ENCODE measurements around the gene MAPK8.
"Not testable (repeated sequence)": the region's sequence is repeated elsewhere in the genome, so short reads cannot be mapped to it uniquely, and the experiment has no call there.

The MAPK8 gene

DNA sequence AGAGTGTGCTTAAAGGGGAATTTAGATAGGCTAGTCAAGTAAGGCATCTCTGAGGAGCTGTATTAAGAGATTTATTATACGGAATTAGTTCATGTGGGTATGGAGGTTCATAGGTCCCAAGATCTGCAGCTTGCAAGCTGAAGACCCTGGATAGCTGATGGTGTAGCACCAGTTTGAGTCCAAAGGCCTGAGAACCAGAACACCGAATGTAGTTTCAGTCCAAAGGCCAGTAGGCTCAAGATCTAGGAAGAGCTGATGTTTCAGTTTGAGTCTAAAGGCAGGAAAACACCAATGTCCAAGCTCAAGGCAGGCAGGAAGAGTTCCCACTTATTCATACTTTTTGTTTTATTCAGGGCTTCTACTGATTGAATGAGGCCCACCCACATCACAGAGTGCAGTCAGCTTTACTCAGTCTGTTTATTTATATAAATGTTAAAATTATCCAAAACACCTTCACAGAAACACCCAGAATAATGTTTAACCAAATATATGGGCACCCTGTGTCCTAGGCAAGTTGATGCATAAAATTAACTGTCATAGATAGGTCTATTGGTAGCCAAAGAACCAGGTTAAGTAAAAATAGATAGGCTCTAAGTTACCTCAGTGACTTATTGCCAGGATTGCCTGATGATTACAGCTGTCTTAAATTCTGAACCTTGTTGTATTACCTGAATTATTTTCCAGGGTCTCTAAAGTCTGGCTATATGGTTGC lies 83.5 kb downstream of the MAPK8 start:
- DNase-seq = no peak

DNA sequence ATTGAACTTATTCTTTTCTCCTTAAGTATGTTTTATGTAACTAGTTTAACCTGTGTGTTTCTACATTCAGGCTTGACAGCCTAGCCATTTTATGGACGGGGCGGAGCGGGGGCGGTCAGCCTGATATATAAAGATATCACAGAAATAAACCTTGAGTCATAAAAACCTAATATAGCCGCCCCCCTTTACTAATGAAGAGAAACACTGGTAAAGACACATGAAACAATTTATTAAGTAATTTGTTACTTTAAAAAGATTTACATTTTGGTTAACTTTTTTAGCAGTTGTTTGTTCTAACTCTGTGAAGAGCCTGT lies 84.0 kb downstream of the MAPK8 start:
- DNase-seq = no peak

DNA sequence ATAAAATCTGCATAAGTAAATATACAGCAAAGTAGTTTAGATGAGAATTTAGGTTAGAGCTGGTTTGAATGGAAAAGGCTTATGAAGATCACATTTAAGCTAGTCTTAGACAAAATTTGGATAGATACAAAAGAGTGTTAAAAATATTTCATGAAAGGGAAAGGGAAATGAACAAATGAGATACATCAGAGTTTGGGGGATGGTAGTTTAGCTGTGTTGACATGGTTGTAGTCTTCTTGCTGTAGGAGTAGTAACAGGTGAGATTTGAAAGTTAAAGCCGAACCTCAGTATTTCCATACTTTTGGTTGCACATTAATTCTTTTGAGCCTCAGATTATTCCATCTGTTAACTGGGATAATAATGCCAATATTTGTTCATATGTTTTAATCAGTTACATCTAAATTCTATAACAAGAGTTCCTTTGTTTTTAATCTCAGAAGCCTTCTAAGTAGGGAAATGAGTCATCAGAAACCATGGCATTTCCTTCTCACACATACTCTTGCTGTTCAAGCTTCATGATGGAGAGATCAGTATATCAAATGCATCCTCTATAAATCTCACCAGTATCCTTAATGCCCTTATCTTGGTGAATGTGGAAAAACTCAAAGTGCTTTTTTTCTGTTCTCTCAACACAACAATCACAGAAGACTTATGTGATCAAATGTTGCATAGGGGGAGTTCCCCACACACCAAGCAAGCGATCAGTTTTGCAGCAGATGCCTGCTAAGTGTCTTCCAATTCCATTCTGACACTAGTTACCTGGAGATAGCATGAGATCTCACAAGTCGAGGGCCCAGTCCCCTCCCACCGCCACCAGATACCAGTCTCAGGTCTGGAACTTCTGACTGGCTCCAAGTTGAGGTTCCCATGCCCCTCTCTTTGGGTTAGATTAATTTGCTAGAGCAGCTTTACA lies 84.7 kb downstream of the MAPK8 start:
- no peak for DNase-seq

DNA sequence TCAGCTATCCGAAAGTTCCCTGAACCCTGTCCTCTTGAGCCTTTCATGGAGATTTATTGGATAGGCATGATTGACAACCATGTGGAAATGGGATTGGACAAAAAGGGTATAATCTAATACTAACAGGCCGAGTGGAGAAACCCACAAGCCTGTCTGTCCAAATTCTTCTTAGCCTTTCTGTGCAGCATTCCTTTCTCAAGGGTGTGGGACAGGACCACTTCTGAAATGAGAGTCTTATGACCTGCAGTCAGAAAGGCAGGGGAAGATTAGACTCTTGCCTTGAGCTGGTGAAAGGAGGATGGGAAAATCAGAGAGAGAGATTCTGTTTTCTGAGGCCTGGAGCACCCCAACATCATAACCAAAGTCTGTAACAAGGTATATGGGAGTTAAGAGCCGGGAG lies 85.5 kb downstream of the MAPK8 start:
- DNase-seq = no peak

DNA sequence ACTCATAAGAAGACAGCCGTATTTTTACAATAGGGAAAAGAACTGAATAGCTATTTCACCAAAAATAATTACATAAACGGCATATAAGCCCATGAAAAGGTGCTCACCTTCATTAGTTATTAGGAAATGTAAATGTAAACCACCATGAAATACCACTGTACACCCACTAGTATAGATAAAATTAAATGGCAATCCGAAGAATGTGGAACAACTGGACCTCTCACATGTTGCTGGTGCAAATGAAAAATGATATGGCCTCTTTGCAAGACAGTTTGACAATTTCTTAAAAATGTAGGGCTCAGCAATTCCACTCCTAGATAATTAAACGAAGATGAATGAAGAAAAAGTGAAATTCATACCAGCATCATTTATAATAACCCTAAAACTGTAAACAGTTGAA lies 91.8 kb downstream of the MAPK8 start:
- DNase-seq = no peak

DNA sequence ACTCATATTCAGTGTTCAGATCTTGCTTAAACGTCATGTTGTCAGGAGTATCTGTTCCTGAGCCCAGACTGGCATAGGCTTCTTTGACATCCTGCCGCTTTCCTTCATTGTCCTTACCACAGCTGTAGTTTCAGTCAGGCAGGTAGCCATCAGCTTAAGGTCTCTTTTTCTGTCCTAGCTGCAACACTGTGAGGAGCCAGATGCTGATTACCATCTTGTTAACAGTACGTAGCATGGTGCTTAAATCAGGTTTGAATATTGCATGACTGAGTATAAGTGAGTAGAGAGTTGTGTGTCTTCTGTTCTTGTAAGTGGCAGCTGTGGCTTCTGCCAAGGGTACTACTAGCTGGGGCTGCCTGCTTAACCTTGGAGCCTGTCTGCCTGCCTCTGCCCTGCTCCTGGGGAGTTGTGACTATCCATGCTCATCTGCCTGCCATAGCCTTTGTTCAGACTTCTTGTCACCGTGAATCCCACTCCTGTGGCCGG lies 92.6 kb downstream of the MAPK8 start:
- DNase-seq = no peak

DNA sequence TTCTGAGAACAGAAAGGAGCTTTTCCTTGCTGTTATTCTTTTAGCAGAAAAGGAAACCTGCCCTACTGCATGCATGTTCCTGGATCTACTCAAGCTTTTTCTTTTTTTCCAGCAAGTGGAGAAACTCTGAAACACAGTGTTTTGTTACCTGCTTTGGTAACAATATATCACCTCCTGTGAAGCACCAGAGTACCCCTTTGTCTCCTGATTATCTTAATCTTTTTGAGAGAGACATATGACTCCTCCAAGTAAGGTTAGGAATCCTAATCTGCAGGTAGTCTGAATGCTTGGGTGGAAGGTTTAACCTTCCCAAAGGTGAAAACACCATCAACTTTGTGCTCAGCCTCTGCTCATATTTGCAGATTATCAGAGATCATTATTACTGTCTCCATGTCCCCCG lies 93.1 kb downstream of the MAPK8 start:
- no peak for DNase-seq

DNA sequence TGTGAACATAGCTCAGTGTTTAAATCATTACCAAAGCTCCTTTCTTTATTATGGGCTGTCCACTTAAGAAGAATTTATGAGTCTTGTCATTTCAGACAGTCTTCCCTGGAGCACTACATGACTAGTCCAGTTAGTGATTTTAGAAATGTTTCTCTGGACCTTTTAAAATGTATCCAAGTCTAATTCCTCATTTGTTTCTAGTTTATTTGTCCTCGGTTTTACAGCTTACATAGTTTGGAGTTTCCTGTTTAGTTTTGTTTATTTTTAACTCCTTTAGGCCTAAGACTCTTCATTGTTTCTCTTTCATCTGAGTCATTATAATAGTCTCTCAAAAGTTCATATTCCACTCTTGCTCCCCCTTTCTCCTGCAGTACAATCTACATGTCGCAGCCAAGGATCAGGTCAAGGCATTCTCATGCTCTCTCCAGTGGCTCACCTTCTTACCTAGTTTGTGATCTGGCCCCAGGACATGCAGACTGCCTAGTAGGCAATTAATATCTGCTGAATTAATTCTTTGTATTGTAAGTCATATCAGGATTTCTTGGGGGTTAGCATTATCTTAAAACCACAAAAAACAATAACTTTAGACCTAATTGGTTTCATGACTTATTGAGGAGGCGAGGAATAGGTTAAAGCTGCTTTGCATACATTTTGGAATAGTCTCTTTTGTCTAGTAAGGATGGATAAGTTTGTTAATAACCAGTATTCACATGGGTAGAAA lies 93.8 kb downstream of the MAPK8 start:
- DNase-seq = no peak

DNA sequence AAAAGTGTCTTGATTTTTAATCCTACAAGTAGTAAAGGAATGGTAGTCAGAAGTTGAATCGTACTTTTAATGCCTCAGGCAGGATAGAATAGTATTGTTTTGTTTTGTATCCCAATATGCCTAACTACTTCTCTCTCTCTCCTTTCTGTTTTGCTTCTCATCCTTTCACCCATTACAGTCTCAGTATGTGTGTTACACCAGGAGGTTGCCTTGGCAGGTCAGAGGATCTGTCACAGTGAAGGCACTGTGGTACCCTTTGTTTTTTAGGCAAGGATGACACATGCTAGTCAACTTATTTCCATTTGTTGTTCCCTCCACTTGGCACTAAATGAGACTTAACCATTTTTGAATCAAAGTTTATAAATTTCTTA lies 94.4 kb downstream of the MAPK8 start:
- DNase-seq = no peak

DNA sequence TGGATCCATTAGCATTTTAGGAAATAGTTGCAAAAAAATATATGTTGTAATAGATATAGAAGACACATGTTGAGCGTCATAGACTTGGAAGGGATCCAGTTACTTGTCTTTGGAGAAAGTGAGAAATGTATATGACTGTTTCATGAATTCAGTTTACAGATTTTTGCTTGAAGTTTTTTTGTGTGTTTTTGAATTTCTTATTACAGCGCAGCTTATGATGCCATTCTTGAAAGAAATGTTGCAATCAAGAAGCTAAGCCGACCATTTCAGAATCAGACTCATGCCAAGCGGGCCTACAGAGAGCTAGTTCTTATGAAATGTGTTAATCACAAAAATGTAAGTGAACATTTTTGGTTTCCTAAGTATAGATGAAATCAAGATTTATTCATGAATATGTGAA lies 98.2 kb downstream of the MAPK8 start:
- DNase-seq = no peak

DNA sequence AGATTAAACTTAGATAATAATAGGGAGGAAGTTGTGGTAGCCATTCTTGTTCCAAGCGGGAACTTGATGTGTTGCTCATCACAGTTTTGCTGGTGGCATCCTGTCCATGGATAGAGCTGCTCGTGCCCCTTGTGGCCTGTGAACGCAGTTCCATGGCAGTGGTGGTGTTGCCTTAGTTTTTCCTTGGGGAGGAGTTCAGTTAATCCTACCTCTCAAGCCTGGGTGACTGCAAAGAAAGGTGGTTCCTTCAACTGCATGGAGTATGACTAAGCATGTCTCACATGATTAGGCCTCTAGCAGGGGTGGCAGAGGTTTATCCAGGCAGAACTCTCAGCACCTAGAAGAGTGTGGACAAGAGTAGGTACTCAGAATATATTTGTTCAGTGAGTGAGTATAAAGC lies 99.7 kb downstream of the MAPK8 start:
- no peak for DNase-seq

DNA sequence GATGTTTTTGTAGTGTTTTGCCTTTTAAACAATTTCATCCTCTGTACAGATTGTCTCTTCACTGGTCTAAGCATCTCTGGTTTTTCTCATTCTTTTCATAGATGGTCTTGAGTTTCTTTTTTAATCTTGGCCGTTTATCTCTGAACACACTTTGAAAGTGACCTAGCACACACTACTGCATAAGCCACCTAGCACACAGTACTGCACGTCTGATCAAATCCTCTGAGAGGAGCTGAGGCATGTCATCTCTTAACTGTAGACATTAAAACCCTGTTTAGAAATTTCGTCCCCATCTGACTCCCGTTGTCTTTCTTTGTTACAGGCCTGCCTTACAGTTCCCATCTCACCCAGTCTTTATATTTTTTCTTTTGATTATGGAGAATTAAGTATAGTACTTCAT lies 100.2 kb downstream of the MAPK8 start:
- no peak for DNase-seq

DNA sequence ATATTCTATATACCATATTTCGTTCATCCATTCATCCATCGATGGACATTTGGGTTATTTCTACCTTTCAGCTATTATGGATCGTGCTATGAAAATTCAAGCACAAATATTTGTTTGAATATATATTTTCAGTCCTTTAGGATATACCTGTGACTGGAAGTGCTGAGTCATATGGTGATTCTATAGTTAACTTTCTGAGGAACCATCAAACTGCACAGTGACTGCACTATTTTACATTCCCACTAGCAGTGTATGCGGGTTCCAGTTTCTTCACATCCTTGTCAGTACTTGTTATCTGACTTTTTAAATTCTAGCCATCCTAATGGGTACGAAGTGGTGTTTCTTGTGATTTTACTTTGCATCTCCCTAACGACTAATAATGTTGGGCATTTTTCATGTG lies 104.0 kb downstream of the MAPK8 start:
- DNase-seq = no peak

DNA sequence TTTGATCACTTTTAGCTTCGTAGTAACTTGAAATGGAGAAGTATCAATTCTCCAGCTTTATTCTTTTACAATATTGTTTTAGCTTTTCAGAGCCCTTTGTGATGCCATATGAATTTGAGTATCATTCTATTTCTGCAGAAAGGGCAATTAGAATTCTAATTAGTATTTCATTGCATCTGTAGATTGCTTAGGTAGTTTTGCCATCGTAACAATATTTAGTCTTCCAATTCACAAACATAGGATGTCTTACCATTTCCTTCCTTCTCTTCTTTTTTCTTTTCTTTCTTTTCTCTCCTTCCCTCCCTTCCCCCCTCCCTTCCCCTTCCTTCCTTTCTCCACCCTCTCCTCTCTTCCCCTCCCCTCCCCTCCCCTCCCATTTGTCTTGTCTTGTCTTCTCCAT lies 105.0 kb downstream of the MAPK8 start:
- no peak for DNase-seq

DNA sequence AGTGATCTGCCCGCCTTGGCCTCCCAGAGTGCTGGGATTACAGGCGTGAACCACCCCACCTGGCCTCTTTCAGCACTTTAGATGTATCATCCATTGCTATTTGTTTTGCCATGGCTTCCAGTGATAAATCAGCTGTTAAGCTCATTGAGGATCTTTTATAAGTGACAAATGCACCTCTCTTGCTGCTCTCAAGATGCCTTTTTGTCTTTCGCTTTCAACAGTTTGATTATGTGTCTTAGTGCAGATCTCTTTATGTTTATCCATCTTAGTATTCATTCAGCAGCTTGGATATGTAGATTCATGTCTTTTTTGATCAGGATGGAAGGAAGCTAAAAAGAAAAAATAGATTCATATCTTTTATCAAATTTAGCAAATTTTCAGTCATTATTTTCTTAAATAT lies 105.6 kb downstream of the MAPK8 start:
- DNase-seq = no peak

DNA sequence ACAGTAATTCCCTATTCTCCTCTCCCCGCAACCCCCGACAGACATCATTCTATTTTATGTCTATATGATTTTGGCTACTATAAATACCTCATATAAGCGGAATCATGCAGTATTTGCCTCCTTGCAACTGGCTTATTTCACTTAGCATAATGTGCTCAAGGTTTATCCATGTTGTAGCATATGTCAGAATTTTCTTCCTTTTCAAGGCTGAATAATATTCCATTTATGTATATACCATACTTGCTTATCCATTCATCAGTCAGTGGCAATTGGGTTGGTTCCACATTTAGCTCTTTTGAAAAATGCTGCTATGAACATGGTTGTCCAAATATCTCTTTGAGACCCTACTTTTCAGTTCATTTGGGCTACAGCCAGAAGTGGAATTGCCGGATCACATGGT lies 106.5 kb downstream of the MAPK8 start:
- DNase-seq = no peak

DNA sequence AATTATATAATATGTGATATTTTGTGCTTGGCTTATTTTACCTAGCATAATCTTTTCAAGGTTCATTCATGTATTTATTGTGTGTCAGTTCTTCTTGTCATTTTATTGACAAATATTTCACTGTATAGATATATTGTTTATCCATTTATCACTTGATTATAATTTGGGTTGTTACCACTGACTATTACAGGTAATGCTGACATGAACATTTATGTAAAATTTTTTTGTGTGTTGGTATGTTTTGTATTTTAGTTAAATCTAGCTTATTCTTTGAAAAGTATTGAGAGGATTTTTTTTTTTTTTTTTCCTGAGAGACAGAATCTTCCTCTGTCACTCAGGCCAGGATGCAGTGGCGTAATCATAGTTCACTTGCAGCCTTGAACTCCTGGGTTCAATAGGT lies 107.7 kb downstream of the MAPK8 start:
- DNase-seq = no peak

DNA sequence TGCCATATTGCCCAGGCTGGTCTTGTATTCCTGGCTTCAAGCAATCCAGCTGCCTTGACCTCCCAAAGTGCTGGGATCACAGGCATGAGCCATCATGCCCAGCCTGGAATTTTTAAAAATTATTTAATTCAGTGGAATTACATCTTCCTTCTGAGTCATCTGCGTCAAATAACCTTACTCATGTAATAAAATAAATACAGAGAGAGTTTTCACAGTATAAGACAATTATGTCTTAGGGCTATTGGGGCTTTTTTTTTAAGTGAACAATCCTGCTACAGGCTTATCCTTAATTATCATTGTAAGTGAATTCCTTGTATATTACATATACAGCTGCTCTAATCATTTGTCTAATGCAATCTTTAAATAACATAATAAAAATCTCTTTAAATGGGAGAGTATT lies 108.3 kb downstream of the MAPK8 start:
- DNase-seq = no peak

DNA sequence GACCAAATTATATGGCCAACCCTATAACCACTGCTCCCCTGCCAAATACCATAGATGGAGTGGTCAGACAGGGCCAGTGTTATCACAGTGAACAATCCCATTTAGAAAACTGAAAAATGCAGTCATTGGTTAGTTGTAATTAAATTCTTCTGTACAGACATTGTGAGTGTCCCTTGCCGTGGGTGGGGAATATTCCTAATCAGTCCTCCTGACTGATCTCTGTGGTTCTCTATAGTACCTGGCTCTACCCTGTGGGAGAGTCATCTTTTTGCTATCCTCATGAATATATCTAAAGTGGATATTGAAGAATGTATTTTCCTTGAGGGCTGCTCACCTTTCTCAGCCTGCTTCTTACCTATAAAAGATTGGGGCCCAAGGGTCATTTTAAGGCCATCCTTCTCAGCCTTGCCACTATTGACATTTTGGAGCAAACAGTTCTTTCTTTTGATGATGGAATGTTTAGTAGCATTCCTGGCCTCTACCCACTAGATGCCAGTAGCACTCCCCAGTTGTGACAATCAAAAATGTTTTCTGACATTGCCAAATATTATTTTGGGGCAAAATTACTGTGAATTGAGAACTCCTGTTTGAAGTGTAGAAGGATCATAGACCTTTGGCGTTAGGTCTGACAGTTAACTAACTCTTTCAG lies 110.2 kb downstream of the MAPK8 start:
- DNase-seq = no peak

DNA sequence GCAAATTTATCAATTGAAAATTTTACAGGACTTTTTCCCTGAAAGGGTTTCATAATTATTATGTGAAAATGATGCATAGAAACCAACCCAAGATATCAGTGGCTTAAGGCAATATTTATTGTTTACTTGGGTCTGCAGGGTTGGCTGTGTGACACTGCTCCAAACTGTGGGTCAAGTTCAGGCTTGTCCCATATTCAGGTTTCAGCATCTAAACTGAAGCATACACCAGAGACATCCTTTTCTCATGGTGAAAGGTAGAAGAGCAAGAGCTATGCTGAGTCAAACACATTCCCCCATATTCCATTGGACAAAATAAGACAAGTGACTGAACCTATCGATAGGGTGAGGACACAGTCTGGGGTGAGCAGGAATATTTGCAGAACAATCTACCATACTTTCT lies 110.9 kb downstream of the MAPK8 start:
- no peak for DNase-seq

DNA sequence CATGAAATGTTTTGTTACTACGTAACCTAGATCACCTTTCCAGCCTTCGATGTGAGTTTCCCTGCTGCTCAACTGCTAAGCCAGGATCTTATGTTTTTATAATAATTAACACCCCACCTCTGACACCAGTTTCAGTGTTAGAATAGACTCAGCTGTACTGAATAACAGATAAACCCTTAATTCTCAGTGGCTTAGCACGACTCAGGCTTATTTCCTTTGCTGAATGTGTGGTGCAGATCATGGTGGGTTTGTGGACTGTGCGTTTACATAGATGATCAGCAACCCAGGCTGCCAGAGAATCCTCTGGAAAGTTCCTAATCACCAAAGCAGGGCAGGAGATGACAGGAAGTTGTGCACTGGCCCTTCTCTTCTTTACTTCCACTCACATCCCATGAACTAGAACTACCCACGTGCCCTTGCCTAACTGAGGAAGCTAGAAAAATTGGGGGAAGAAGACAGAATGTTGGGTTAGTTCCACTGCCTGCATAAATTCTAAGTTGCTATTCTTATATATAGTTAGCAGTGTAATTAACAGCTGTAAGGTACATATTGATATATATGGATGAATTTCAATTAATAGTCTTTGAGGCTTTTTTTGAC lies 111.8 kb downstream of the MAPK8 start:
- DNase-seq = no peak

DNA sequence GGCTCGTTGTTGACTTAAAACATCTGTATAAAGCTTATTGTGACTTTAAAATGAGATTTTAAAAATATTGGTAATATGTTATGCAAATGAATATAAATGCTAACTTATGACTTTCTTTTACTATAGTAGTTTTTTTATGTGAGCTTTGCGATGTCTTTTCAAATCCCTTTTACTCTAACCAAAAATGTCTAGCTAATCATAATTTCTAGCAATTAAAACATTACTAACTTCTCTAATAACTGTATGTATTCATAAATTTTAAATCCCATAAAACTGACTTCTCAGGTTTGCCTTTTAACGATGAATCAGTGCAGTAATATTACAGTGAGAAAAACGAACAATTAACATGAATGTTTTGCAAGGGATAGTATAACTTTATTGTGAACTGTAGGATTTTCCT lies 113.2 kb downstream of the MAPK8 start:
- DNase-seq = no peak

DNA sequence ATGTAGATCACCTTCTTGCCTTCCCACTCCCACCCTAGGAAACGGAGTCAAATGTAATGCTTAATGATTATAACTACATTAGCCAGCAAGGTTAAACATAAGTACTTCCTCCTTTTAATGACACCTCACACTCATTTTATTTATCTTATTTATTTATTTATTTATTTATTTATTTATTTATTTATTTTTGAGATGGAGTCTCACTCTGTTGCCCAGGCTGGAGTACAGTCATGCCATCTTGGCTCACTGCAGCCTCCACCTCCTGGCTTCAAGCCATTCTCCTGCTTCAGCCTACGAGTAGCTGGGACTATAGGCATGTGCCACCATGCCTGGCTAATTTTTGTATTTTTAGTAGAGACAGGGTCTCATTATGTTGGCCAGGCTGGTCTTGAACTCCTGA lies 115.4 kb downstream of the MAPK8 start:
- DNase-seq = not testable (repeated sequence)
